DMS79 treated with DMSO at 0.1 percent for 48 hours (cell line): ENCODE results near the gene FNDC11.

Experiments
- DNase-seq: peaks from one replicate; lab custom pipeline; 2025; lab: John Stamatoyannopoulos, UW

The FNDC11 gene

GRCh38 chr20:63540417-63541186 is 13.4 kb upstream of the FNDC11 start:
- DNase-seq, result no peak

GRCh38 chr20:63541371-63541770 is 12.6 kb upstream of the FNDC11 start:
- no peak for DNase-seq

- no peak for DNase-seq
These were observed 11.9 kb upstream of the FNDC11 start for GRCh38 chr20:63542031-63542559.

- no peak for DNase-seq
These were observed 11.3 kb upstream of the FNDC11 start for GRCh38 chr20:63542696-63543095.

- DNase-seq, result no peak
These were observed 10.8 kb upstream of the FNDC11 start for GRCh38 chr20:63543131-63543530.

GRCh38 chr20:63543733-63544132 is 10.2 kb upstream of the FNDC11 start:
- no peak for DNase-seq

GRCh38 chr20:63544241-63544957 is 9.6 kb upstream of the FNDC11 start:
- DNase-seq, result no peak

GRCh38 chr20:63544958-63545516 is 8.9 kb upstream of the FNDC11 start:
- DNase-seq, result no peak

- DNase-seq, result no peak
These were observed 8.1 kb upstream of the FNDC11 start for GRCh38 chr20:63545814-63546213.

- no peak for DNase-seq
These were observed 7.6 kb upstream of the FNDC11 start for GRCh38 chr20:63546256-63546955.

GRCh38 chr20:63546956-63547724 is 6.8 kb upstream of the FNDC11 start:
- DNase-seq, result no peak

GRCh38 chr20:63547725-63548480 is 6.1 kb upstream of the FNDC11 start, which contains the start of gene SRMS:
Gene SRMS (minus strand): TSS chr20:63547749. CDS start chr20:63547463, 286 bp downstream.
- DNase-seq, result no peak

- no peak for DNase-seq
These were observed 5.4 kb upstream of the FNDC11 start for GRCh38 chr20:63548542-63548941.

GRCh38 chr20:63549019-63549418 is 4.9 kb upstream of the FNDC11 start:
- no peak for DNase-seq

GRCh38 chr20:63549679-63550282 is 4.2 kb upstream of the FNDC11 start:
- DNase-seq, result no peak

GRCh38 chr20:63551068-63551467 is 2.9 kb upstream of the FNDC11 start:
- DNase-seq, result no peak

- DNase-seq, result no peak
These were observed 1.3 kb upstream of the FNDC11 start for GRCh38 chr20:63552481-63553249.

GRCh38 chr20:63553251-63553932 is 567 bp upstream of the FNDC11 start:
- peak; percentile 39 for DNase-seq
